ENCODE measurements around the gene EPHA3.

DNA sequence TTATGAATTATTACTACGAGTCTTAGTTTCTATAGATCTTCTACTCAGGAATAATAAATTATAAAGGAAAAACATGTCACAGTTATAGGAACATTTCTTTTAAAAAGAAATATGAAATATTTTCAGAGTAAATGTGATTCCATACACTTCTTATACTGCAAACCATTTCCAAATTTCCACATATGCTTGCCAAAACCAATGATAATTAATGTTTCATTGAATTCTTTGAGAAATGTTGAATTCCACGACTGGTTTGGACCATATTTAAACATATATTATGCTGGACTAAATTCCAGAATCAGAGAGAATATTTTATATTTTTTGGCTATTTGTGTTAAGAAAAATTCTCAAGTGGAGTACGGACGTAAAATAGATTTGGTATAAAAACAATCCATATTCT is 144.6 kb downstream of the EPHA3 start:
- TF ChIP-seq POLR2A (IDR thresholded peaks at IDR 0.05; ENCODE audit: low read depth, low read length) (no peak), POLR2AphosphoS5 (IDR thresholded peaks at IDR 0.05; ENCODE audit: low read depth, low read length) (no peak), TAF1 (IDR thresholded peaks at IDR 0.05; ENCODE audit: low read depth, low read length) (no peak), SPI1 (IDR thresholded peaks at IDR 0.05; ENCODE audit: low read depth, low read length) (no peak), POU2F2 (IDR thresholded peaks at IDR 0.05; ENCODE audit: low read depth, low read length) (no peak), PAX5 (IDR thresholded peaks at IDR 0.05; ENCODE audit: insufficient read depth, low read length, severe bottlenecking) (no peak)
